ENCODE measurements around the gene SDCBP2.

DNA sequence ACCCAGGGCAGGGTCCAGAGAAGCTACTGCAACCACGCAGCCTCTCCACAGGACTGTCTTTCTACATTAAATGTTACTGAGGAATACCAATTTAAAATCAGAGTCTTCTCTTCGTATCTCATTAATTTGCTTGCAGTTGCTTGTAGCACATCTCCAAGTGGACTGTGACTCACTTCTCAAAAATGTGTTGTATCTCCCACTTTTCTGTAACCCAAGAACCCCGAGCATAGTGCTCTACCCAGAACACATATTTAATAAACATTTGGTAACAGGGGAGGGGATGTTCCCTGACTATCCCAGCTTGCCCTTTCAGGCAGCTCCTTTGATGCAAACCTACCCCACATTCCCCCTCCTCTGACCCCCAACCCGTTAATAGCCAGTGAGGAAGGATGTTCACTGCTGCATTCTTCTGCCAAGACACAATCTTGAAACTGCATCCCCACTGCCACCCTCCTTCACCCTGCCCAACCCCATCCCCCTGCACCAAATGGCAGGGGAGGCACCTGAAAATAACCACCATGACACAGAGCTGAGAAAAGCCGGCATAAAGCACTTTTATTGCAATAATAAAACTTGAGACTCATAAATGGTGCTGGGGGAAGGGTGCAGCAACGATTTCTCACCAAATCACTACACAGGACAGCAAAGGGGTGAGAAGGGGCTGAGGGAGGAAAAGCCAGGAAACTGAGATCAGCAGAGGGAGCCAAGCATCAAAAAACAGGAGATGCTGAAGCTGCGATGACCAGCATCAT lies 39.7 kb upstream of the SDCBP2 start:
- TF ChIP-seq EZH2 (IDR thresholded peaks at IDR 0.05; ENCODE audit: insufficient read depth, low read length), result no peak
- TF ChIP-seq, protein P1, sequence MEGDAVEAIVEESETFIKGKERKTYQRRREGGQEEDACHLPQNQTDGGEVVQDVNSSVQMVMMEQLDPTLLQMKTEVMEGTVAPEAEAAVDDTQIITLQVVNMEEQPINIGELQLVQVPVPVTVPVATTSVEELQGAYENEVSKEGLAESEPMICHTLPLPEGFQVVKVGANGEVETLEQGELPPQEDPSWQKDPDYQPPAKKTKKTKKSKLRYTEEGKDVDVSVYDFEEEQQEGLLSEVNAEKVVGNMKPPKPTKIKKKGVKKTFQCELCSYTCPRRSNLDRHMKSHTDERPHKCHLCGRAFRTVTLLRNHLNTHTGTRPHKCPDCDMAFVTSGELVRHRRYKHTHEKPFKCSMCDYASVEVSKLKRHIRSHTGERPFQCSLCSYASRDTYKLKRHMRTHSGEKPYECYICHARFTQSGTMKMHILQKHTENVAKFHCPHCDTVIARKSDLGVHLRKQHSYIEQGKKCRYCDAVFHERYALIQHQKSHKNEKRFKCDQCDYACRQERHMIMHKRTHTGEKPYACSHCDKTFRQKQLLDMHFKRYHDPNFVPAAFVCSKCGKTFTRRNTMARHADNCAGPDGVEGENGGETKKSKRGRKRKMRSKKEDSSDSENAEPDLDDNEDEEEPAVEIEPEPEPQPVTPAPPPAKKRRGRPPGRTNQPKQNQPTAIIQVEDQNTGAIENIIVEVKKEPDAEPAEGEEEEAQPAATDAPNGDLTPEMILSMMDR (IDR thresholded peaks at IDR 0.05; ENCODE audit: insufficient read depth, low read depth, low read length), result no peak

Data from astrocyte (in vitro differentiated cells and primary cell).